HG02943 (cell line): ENCODE data around the gene MAST4.
"Not testable (repeated sequence)": the region's sequence is repeated elsewhere in the genome, so short reads cannot be mapped to it uniquely, and the experiment has no call there.

ENCODE experiments used
- ATAC-seq: cut with Tn5 transposase; IDR thresholded peaks from one replicate; pipeline ENCODE4 v1.9.1; 2021; ENCODE audit warnings: mild to moderate bottlenecking, low read depth, moderate library complexity; ENCODE audit not compliant: unreplicated experiment

MAST4 gene

DNA sequence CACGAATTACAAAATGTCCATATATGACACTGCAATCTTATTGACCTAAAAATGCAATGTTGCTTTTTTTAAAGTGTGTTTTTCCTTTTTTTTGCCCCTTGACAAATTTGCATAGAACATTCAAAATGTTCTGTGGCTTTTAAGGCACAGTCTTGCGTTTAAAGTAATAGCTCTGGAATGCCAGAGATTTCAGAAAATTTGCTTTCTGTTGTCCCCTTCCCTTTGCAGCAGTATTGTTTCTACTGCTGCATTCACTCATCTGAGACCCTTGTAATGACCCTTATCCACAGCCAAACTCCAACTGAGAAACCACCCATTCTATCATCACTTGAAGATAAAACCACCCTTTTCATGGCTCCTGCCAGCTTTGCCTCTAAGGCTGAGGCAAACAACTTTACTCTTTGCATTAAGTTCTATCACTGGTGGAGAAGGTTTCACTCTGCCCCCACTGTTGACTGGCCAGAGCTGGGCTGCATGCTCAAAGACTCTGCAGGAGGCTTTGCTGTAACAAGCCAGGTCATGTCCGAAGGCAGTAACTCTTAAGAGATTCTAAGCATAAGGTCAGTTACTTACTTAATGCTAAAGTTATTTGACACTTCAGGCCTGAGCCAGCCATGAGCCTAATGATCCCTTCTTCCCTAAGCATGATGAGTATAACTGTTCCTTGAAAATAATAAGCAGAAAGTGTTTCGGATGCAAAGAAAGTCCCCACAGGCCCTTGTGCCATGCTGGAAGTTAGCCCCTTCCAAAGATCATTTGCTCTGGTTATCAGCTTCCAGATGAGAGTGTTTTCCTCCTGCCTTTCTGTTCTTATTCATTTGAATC lies 498.5 kb downstream of the MAST4 start:
- no peak for ATAC-seq

DNA sequence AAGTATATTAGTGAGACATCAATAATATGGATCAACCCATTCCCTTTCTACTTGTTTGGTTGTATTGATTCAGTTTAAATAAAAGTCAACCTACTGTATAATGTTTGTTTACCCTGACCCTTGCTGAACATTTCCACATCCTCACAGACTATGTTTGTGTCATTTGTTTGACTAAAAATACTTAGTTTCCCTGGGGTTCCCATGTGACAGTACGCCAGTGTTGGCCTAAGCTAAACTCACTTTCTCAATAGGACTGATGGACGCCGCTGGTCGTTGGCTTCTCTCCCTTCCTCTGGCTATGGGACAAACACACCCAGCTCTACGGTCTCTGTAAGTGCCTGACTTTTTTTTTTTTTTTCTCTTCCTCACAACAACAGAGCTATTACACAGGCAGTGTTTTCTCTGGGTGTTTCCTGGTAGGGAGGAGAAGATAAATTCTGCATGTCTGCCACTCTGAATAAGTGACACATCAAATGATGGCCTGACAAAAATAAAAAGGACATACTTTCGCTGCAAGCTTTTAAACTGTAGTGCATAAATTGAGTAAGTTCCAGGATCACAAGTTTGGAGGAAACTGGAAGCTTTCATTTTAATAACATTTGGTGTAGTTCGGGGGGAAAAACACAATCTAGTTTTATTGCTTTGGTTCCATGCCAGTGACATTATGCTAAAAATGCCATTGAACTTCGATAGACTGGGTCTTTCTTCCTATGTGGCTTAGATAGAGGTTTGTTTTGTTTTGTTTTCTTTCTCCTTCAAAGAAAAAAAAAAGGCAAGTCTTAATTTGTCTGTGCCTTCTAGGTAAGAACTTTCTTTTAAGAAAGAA lies 499.4 kb downstream of the MAST4 start:
- no peak for ATAC-seq

DNA sequence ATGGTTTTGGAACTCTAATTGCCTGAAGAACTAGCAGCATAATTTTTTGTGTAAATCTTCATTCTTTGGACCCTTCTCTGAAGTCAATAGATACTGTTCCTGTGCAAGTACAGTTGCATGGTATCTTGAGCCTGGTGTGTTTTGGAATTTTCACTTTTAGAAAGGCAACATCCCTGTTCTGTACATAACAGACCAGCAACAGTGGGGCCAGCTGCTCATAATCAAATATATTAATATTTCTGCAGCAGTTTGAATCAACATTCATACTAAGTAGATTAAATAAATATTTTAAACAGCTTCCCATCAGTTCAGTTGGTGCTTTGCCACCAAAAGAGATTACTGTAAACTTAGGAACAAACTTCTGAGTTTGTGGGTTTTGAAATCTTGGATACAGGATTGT lies 502.5 kb downstream of the MAST4 start:
- no peak for ATAC-seq

DNA sequence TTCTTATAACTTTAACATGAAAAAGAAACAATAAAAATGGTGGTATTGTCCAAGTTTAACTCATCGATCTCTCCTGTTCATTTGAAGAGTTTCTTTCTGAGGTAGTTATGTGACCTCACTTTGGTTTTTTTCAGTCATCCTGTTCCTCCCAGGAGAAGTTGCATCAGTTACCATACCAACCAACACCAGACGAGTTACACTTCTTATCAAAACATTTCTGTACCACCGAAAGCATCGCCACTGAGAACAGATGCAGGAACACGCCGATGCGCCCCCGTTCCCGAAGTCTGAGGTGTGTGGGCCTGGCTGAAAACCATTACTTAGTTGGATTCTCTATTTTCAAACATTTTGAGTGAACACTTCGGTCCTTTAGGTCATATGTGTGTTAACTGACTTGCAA lies 504.1 kb downstream of the MAST4 start:
- no peak for ATAC-seq

DNA sequence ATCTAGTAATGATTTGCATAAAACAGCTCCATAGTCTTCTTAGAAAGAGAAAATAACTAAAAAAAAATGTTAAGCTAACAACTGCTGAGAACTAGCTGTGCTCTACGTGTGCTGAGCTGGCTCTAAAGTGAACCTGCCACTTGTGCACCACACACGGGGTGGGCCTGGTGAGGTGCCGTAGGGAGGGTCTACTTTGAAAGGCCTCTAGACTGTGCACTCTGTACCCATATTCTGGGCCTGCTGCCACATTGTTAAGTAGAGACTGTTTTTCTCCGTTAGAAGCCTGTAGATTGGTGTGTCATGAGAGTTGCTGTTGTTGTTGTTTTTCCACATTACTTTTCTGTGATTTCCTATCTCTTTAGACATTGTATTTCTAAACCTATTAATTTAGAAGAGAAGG lies 506.5 kb downstream of the MAST4 start:
- no peak for ATAC-seq

DNA sequence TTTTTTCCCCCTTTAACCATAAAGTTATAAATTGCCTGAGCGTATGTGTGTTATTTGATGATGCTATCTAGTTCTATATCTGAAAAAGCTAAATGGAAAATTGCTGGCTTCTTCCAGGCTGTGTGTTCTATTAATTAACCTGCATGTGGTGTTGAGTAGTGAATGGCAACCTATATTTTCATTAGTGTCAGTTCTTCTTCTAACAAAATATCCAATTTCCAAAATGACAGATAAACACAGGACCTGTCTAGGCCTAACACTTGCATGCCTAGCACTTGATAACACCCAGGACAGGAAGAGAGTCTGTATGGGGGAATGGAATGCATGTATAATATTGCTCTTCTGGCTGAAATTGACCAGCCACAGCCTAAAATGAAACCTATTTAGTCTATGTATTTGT lies 508.7 kb downstream of the MAST4 start:
- ATAC-seq: no peak

DNA sequence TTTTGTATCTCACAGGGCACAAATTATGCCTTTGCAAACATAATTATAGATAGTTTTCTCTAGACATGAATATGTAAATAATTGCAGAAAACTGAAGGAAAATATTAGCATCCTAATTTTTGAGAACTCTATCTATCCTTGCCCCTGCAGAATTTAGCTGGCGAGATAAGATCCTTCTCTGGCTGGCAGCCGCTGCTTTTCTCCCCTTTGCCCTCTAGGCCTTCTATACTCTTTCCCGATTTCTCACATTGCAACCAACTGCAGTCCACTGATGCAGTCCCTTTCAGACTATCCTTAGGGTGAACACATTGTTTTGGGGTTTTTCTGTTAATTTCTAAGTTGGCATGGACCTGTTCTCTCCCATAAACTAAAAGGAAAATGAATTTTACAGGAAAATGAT lies 509.1 kb downstream of the MAST4 start:
- ATAC-seq: no peak

DNA sequence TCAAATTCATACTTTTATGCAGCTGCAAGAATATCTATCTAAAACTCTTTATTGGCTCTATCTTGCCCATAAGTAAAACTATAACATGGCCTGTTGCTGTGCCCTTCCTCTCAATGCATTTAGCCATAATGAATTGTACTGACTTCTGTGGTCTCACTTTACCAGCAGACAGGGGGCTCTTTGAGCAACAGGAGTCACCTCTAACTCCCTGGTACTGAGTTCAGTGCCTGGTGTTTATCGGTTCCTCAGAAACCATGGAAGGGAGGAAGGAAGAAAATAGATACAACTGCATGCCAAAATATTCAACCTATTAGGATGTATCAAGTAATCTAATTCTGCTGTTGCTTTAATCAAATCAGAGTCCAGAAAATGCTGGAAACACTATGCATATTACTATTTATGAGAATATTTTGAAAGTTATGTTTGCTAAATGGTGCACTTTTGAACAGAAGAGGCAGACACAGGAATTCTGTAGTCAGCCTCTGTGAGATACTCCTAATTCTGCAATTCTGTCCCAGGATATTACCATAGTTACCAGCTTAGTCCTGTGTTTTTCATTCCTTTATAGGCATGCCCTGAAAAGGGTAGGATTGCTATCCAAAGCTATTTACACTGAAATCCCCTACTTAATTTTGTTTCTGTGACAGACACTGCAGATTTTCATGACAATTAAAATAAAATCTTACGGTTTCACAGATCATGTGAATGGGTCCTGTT lies 510.6 kb downstream of the MAST4 start:
- ATAC-seq: no peak

DNA sequence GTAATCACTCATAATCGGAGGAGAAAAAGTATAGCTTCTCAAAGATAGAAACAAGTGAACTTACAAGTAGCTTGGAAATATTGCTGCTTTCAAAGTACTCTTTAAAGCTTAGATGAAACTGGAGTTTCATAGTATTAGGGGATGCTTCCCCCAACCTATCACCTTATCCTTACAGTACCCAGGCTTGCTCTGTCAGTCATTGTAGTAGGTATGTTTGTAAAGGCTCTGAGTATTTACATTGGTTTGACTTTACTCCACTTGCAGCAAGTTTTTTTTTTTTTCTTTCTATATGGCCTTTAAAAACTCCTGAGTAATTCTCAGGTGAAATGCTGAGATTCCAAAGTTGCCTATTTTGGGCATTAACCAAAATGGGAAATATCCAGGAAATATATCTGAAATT lies 515.6 kb downstream of the MAST4 start:
- ATAC-seq: no peak

DNA sequence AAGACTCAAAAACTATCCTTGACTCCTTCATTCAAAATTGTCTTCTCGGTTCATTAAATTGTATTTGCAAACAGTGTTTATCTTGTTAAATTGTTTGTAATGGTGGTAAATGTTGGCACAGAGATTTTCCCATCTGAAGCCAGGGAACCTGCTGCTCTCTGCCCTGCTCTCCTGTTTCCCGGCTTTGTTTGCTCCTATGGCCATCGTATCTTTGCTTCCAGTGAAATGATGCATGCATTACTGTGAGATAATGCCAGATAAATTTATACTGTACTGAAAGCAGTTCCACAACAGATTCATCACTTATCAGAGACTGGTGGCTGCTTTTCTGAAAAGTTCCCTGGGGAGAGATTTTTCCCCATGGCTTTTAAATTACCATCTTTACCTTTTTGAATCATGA lies 519.1 kb downstream of the MAST4 start:
- no peak for ATAC-seq

DNA sequence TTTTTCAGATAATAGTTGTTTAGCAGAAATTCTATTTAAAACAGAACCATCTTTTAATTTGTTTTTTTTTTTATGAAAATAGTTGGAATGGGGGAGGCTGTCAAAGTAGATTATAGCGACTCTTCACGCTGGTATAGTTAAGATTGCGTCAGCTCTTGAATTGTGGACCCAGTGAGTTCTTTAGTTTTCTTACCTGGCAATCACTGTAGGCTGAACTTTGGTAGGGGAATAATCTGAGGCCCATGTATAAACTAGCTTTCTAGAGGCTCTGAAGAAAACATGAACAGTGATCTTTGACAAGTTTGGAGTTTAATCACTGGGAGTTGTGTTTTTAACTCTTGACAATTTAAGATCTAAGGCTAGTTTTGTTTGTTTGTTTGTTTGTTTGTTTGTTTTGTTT lies 519.6 kb downstream of the MAST4 start:
- no peak for ATAC-seq

DNA sequence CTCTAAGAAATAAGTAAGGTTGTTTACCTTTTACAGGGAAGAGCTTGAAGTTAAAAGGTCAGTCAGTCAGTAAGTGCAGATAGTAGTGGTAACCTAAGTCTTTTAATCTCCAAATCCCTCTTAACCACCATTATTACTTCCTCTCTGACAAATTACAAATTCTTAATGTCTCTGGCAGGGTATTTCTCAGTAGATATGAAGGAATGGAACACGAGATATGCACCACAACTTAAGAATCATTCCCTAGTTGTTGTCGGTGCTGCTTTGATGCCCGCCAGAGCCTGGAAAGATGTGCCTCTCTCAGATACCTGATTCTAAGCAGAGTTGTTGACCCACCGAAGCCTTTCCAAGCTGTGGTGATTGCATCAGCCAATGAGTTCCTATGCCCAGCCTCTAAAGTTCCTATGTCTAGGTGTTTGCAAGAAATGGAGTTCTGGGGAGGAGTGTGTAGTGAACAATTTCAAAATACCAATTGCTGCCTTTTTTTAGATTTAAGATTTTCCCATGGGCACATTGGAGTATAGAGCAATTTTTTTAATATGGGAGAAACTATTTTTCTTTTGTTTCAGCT lies 521.9 kb downstream of the MAST4 start:
- no peak for ATAC-seq

DNA sequence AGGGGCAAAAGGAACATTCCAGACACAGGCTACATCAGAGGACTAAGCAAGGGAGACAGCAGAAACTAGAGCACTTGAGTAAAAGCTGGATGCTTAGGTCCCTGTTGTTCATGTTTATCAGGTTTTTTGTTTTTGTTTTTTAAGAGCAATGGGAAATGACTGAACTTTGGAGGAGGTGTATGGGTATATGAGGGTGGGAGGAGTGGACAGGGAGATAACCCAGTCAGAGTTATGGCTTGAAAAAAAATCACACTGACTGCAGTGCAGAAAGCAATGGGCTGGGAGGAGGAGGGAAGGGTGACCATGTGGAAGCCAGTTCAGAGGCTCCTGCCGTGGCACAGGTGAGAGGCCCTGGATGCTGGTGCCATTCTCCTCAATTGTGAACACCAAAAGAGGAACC lies 522.8 kb downstream of the MAST4 start:
- ATAC-seq: no peak

DNA sequence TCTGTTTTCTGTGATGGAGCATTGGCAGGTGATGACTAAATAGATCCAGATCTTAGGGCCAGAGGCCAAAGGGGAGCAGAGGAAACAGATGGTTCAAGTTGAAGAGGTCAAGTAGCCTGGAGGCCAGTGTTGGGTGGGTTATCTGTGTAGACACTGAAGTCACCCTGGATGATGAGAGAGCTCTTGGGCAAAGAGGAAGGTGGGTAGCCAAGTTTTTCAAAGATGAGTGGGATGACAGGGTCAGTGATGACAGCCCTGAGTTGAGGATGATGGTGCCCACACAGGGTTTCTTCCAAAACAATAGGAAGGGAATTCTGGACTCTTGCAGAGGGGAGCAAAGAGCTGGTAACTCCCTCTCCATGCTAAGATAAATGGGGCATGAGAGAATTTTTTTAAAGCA lies 523.8 kb downstream of the MAST4 start:
- ATAC-seq: no peak

DNA sequence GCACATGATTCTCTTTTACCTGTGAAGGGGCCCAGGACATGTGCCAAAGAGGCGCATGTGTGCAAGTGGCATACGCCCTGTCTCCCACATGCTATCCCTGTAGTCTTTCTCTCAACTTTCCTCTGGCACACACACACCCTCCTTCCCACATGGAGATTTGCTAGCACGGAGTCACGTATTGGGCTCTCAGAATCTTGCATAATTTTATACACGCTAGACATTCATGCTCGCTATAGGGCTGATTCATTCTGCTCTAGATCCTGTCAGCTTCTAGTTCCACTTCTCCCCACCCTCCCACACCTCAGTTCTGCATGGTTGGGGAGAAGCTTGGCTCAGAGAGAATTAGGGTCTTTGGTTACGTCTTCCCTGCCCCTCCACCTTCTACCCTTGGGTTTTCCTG lies 527.6 kb downstream of the MAST4 start:
- no peak for ATAC-seq

DNA sequence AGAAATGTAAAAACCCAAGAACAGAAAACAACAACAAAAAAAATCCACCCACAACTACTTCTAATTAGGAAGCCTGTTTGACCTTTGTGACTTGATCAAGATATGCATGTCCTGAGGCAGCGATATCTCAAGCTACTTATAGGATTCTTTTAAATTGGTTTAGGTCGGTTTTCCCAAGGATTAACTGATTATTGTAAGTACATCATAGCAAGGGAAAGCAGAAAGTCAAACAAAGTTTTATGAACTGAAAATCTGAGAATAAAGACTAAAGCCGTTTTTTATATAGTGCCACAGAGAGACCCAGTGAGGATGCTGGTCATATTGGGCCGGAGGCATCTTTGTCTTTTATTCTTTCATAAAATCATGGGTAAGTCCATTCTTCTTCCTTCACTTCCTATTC lies 528.4 kb downstream of the MAST4 start:
- no peak for ATAC-seq

DNA sequence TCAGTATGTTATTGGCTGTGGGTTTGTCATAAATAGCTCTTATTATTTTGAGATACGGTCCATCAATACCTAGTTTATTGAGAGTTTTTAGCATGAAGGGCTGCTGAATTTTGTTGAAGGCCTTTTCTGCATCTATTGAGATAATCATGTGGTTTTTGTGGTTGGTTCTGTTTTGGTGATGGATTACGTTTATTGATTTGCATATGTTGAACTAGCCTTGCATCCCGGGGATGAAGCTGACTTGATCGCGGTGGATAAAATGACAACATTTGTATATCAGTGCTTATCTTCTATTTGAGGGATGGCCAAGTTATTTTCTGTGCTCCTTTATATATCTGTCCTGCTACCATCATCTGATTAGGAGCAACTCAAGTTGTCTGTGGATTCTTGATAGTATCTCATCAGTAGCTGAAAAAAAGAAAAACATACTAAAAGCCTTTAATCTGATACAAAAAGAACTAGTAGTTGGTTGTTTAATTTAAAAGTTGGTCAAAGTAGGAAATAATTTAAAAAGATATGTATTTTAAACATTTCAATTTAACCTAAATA lies 531.2 kb downstream of the MAST4 start:
- ATAC-seq: not testable (repeated sequence)

DNA sequence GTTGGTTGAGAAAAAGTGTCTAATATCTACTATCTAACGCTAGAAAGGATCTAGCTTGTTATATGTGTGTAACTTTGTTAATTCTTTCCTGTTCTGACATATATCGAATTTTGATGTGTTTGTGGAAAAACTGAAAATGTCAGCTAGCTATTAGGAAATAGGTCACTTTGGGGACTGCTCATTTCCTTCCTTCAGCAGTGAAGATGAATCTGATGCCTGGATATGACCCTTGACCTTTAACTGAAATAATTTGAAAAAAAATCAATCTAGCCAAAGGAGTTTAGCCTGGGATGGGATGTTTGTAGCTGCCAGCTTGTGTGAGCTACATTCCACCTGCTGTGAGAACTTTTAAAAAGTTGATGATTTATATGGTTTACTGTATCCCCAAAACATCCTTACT lies 533.6 kb downstream of the MAST4 start:
- no peak for ATAC-seq

DNA sequence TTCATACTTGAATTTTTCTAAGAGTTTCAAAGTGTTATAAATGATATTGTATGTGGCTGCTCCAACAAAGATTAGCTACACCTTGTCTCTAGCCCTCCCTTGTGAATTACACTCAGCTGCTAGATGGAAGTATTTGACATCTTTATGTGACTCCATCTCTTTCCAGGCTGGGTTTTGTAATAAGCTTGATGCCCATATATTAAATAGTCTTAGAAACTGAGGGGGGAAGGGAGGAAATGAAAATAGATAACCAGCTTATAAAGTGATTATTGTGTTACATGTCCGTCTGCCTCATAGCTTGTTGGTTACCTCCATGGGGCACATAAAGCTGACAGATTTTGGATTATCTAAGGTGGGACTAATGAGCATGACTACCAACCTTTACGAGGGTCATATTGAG lies 537.0 kb downstream of the MAST4 start:
- ATAC-seq: no peak

DNA sequence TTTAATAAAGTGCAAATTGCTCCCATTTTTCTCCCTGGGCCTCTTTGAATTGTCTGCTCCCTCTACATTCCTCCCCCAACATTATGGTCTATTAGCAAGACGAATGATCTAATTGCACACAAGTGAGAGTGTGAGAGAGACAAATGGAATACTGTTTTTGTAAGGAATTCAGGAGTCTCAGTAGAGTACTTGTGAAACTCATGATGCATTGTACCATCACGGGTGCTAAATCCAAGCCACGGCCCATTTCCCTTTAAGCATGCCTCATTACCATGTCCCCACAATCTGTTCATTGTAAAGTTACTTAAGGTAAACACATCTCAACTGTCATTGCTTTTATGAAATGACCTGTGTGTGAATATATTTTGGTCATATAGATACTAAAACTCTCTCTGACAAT lies 537.6 kb downstream of the MAST4 start:
- no peak for ATAC-seq
